Activated CD4-positive, alpha-beta T cell treated with anti-CD3 and anti-CD28 coated beads, Interleukin-2, amount 50 U/mL, for 4 hours (primary cell): ENCODE data around the gene AQP12B.

Experiments
- DNase-seq, 2 experiments: peaks; one replicate each; pipeline ENCODE4 v3.0.0-alpha.2; 2020

The AQP12B gene

DNA sequence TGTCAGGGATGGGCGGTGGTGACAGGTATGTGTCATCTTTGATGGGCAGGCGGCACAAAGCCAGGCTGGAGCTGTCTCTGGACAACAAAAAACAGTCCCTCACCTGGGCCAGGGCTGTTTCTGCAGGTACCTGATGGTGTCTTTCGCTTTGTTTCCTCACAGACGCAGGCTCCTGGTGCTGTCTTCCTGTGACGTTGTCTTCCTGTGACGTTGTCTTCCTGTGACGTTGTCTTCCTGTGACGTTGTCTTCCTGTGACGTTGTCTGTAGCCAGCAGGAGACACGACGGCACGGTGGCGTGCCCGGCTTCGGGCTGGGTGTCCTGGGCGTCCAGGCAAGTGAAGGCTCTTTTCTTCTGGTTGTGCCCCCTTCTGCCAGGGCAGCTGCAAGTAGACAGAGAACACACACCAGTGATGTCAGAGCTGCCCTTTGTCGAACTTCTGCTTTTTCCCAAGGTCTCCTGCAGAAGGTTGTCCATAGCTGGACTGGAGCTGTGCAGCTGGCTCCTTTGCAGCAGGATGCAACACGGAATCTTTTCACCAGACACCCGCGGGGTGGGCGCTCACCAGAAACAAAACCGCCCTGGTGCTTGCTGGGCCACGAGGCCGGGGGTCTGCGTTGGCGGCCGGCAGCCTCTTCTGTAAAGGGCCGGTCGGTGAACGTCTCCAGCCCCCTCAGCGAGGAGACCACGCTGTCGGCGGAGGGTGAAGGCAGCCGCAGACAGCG, 36.3 kb downstream of the AQP12B start:
- no peak for DNase-seq

DNA sequence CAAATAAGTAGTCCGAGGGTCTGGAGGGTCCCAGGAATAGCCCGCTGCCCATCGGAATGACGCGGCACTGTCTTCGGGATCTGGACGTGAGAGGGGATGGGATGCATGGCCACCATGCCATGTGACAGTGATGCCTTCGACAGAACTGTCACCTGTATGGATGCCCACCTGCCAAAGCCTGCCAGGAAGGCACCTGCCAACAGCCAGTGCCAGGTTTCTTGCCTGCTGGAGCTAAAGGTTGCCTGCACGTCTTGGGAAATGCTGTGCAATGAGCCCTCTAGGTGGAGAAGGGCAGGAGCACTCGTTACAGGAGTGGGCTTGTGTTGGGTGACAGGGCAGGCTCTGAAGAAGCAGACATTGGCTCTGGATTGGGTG, 36.9 kb downstream of the AQP12B start:
- DNase-seq, result no peak

DNA sequence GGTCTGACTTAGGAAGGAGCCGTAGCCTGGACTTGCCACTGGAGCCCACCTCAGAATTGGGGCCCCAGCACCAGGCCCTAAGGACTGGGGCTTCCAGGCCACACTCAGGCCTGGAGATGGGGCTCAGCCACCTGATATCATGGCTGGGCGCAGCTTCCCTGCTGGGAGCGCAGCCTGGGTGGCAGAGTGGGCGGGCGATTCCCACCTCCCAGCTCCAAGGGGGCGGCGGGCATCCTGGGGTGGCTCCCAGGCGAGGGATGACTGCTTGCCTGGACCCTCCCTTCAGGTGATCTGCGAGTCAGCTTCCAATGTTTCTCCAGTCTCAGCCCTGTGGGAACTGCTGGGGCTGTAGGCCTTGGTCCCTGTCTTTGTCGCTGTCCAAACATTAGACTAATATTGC, 37.3 kb downstream of the AQP12B start:
- DNase-seq, result no peak

GRCh38 chr2:240644859-240645301, 37.8 kb downstream of the AQP12B start:
- DNase-seq, result no peak

DNA sequence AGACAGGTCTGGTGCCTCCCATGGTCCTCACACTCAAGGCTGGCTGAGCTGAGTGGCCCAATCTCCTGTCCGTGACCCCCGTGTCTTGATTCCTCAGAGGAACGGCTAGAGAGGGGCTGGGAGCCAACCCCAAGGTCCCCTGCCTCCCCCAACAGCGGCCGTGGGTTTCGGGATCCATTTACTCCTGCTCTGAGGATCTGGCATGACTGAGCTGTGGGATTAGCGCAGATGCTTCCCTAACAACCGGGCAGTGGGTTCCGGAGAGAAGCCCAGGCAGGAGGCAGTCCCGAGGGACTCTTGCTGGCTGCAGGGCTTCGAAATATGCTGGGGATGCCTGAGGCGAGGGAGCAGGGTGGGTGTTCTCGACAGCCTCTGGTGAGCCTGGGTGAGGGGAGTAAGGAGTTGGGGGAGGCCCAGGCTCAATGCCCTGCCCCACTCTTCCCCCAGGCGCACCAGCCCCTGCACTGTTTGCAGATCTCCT, 38.5 kb downstream of the AQP12B start:
- DNase-seq, result no peak

DNA sequence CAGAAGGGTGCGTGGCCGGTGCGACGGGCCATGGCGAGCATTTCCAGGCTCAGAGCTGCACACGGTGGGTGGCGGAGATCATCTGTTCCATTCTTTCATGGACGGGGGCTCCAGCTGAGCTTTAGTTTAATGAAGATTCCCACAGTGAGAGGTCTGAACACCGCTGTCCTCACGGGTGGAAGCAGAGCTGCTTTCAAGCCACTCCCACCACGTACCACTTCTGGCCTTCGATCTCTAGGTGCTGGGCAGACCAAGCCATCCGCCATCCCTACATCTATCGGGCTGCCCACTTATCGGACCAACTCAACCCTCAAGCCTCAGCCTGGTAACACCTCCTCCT, 38.9 kb downstream of the AQP12B start:
- no peak for DNase-seq

DNA sequence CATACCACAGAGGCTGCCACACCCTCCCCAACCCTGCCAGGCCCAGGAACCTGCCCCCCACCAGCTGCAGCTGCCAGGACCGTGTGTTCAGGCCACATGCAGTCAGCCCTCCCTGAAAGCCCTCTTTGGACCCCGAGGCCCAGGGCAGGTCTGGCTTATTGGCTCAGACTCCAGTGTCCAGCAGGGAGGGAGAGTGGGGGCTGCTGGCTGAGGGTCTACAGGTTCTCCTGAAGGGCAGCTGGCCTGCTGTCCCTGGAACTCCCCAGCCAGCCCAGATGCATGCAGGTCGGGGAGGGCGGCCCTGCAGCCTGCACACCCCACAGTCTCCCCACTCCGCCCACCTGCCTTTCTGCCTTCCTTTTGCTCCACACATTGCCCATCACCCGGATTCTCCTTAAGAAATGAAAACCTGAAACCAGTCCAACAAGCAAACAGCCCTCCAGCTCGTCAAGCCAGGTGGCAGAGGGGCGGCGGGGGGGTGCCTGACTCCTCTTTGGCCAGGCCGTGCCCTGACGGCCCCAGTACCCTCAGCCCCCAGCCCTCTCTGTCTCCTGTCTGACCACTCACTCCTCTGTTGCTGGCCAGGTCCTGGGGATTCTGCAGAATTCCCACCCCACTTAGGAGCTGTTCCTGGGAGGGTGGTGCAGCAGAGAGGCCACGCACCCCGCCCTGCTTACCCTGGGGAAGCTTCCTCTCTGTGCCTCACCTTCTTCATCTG, 39.4 kb downstream of the AQP12B start:
- DNase-seq, result no peak

- no peak for DNase-seq
These were observed 39.9 kb downstream of the AQP12B start for GRCh38 chr2:240642806-240643092.

DNA sequence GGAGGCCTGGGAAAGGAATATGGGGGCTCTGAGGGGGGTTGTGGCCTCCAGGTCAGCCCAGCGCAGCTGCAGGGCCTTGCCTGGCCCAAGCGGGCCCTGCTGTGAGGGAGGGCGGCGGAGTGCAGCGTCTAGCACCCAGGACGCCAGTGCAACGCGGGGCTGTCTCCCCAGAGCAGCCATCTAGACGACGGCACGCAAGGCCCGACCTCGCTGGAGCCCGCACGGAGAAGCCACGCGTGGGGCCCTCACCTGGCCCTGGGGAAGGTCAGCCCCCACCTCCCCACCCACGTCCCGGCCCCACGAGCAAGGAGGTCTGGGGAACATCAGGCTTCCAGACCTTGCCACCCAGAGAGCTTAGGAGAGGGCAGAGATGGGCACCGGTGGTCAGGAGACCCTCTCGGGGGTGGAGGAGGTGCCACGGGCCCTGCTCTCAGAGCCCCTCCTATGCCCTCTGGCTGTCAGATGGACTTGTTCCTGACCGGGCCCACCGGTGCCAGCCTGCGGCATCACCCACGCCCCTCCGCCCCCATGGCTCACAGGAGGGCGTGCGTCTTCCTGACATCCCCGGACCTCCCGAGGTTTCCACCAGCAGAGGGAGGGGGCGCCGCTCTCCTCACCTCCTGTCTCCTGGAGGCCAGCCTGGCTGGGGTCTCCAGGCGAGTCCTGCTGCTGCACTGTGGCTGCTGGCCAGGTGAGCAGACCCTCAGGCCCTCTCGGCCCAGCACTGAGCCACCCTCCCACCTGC, 40.5 kb downstream of the AQP12B start:
- DNase-seq, result no peak

- DNase-seq, result no peak
These were observed 41.7 kb downstream of the AQP12B start for GRCh38 chr2:240640939-240641338.

DNA sequence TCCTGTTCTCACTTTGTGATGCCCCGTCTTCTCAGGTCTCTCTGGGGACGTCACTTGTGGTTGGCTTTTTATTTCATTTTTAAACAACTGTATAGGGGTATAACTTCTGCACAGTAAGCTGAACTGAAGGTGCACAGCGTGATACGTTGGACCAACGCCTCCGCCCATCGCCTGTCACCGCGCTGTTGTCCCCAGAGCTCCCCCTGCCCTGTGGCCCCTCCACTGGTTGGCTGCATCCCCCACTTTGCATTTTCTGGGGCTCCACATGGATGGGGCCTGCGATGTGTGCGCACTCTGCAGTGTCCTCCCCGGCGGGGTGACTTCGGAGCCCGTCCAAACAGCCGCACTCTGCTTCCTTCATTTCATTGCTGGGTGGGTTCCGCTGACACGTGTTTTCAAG, 43.1 kb downstream of the AQP12B start:
- DNase-seq, result no peak

DNA sequence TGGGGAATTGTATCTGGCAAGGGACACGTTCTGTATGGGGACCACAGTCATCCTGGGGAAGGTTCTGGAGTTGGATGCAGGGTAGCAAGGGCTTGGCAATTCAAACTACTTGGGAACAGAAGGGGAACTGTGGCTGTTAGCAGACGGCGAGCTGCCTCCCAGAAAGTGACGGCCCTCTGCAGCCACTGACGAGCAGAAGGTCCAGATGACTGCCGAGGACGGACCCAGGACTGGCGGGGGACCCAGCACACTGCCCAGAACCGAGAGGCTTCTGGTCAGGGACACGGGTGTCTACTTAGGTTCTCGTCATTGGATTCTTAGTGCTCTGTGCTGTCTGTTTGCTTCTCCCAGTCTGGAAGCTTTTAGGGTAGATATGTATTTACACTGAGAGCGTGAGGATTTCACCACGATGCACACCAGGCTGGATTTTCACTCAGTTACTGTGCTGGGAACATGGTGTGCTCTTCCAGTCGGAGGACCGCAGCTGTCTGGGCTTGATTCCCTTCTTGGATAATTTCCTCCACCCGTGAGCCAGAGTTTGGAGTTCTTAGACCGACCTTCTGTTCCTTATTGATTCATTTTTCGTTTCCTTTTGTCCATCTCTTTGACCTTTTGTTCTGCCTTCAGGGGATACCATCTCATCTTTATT, 44.0 kb downstream of the AQP12B start:
- no peak for DNase-seq

DNA sequence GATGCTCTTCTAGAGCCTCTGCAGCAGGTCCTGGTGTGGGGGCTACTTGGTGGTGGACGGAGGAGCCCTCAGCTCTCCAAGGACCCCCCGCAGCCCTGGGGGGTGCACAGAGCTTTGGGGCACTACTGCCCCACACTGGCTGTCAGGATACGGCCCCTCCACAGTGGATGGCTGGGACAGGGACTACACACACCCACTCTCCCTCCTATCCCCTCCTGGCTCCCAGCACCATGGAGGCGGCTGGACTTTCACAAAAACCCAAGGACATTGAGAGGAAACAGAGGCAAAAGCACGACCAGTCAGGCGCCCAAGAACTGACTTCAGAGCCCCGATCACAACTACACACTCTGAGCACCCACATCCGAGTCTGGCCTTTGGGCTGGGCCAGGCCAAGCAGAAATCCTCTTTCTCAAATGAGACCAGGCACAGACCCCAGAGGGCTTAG, 44.8 kb downstream of the AQP12B start:
- no peak for DNase-seq

DNA sequence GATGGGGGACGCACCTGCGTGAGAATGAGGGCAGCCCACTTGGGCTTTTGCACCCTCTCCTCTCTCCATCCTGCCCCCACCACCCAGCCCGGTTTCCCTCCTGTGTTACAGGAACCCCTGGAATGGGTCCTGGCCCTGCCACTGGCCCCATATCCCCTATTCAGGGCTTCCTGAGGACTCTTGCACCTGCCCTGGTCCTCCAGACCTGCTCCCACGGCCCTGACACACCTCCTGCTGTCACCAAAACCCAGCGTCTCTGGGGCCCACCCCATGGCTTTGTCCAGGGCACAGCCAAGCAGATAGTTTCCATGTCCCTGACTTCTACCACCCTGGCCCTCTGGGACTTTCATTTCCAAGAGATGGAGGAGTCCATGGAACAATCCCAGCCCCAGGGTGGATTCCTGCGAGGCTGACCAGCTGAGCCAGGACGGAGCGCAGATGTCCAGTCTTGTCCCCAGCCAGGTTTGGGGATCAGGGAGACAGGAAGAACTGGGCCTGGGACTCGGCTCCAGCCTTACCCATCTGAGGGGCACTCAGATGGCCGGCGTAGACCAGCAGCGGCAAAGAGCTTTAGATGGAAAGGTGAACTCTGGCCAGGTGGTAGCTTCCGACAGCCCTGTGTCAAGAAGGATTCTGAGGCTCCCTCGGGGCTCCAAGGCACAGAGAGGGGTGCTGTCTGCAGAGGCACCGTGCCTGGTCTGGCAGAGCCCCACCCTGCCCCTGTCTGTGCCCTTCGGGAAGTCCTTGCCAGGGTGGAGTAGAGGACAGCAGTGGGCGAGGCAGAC, 45.4 kb downstream of the AQP12B start:
- no peak for DNase-seq

DNA sequence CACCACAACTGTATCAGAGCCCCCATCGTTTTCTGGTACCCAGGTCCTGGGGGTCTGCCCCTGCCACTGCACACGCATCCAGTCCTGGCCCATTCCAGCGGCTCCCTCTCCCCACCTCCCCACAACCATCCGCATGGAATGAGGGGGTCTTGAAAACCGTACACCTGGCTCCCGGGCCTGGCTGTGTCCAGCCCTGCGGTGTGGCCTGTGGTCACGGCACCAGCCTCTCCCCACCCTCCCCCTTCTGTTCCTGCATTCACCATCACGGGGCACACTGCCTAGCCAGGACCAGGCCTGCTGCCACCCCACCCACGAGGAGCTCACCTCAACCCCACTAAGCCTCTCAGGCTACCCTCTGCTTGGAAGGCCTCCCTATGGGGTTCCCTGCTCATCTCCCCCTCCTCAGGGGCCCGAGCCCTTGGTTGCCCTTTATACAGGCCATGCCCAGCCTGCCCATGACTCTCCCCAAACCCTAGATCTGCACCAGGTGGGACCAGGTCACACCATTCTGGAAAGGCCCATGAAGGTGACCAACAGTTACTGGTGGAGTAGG, 46.0 kb downstream of the AQP12B start:
- no peak for DNase-seq

- DNase-seq, result no peak
These were observed 46.6 kb downstream of the AQP12B start for GRCh38 chr2:240635998-240636547.

DNA sequence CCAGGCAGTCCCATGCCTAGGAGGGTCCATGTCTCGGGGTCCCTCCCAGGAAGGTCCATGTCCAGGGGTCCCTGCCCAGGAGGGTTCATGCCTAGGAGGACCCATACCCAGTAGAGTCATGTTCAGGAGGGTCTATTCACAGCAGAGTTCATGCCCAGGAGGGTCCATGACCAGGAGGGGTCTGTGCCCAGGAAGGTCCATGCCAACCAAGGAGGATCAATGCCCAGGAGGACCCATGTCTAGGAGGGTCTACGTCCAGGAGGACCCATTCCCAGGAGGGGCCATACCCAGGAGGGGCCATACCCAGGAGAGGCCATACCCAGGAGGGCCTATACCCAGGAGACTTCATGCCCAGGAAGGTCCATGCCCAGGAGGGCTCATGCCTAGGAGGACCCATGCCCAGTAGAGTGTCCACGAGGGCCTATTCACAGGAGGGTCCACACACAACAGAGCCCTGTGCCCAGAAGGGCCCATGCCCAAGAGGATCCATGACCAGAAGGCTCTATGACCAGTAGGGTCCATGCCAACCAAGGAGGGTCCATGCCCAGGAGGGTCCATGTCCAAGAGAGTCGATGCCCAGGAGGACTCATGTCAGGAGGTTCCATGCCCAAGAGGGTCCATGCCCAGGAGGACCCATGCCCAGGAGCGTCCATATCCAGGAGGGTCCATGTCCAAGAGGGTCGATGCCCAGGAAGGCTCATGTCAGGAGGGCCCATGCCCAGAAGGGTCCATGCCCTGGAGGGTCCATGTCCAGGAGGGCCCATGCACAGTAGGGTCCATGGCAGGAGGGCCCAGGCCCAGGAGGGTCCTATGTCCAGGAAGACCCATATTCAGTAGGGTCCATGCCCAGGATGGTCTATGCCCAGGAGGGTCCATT, 47.3 kb downstream of the AQP12B start:
- no peak for DNase-seq

DNA sequence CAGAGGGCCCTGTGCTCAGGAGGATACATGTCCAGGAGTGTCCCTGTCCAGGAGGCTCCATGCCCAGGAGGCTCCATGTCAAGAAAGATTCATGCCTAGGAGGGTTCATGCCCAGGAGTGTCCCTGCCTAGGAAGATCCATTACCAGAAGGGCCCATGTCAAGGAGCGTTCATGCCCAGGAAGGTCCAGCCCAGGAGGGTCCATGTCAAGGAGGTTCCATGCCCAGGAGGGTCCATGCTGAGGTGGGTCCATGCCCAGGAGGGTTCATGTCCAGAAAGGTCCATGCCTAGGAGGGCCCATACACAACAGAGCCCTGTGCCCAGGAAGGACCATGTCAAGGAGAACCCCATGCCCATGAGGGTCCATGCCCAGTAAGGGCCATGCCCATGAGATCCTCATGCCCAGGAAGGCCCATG, 50.4 kb downstream of the AQP12B start:
- DNase-seq, result no peak

DNA sequence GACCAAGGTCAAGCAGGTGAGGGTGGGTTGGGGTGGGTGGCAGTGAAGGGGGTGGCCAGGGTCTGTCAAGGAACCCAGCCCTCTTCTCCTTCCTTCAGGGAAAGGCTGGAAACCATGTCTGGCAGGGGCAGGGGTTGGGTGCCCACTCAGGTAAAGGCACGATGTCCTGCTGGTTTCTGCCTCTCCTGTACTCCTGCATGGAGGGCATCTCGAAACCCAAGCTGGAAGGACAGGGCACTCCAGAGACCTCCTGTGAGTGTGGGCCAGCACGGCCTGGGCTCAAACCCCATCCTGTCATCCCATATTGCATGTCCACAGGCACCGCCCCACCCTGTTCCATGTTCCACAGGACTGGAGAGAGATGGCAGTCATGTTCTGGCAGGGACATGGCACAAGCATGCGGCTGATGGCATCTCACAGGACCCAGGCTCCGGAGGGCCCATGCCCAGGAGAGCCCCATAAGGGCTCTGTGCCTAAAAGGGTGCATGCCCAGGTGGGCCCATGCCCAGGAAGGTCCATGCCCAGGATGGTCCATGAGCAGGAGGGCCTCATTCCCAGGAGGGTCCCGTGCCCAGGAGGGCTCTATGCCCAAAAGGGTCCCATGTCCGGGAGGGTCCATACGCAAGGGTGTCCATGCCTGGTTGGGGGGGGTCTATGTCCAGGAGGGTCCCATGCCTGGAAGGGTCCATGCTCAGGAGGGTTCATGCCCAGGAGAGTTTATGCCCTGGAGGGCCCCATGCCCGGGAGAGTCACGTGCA, 51.0 kb downstream of the AQP12B start:
- no peak for DNase-seq
